Lower leg skin (tissue), 4 donors: ENCODE data around the gene BCL2L13. TPM values are rescaled to one million over a fixed set of nuclear protein-coding genes. Genes with fewer than 3 reads are reported as not detected.

Source experiments
- DNase-seq, 2 donors: peaks; one replicate each; pipeline ENCODE4 v3.0.0-alpha.2; 2019; ENCODE audit warnings: low spot score in 2 of 2
- H3K4me3 ChIP-seq: fragments of 200-600 bp; sonication (generic); 2 replicates; pipeline ENCODE4 v1.5.1; 2017; ENCODE audit warnings: mild to moderate bottlenecking, low read depth; ENCODE audit not compliant: poor library complexity, severe bottlenecking
- CTCF ChIP-seq, 3 donors: fragments of 450-650 bp; IDR thresholded peaks; one replicate each; pipeline ENCODE4 v1.5.1; 2016; ENCODE audit warnings: antibody characterized with exemption in 3 of 3, mild to moderate bottlenecking in 3 of 3, moderate library complexity in 2 of 3
- POLR2A ChIP-seq, 2 donors: fragments of 450-650 bp; IDR thresholded peaks; one replicate each; pipeline ENCODE4 v1.6.1; 2016 to 2017; ENCODE audit warnings: antibody characterized with exemption in 2 of 2, mild to moderate bottlenecking in 1 of 2, moderate library complexity in 1 of 2
- WGBS, 2 donors: methylation state at CpG; one replicate each; pipeline ENCODE4 v1.1.5; 2018; 5-methylcytosine and 5-hydroxymethylcytosine counted together
- intact Hi-C: fragments of 100-400 bp; cut with DNase I; formaldehyde crosslinking; loops from one replicate; pipeline ENCODE4 v1.15.0; 2023; ENCODE audit warnings: low total_unique reads
- total RNA-seq, 4 donors: library from RNA; depleted of rRNA; stranded (reverse); fragments of >200 nt; gene quantifications; one replicate each; pipeline ENCODE4 v1.1.0, GENCODE V29; 2016

BCL2L13 gene
- total RNA-seq, 4 donors from 2014 or later = 63.0 to 71.2 (median 67.5) TPM

GRCh38 chr22:17742527-17742902 is 104.0 kb downstream of the BCL2L13 start:
- intact Hi-C loops = no loop called here
- DNase-seq = no peak
- WGBS, 2 donors = 51 to 57% methylated on average over 8 to 9 of the region's 9 CpGs
- TF ChIP-seq CTCF (IDR thresholded peaks at IDR 0.05) = no peak
- no peak for TF ChIP-seq POLR2A (IDR thresholded peaks at IDR 0.05)
- no peak overlapping the region for H3K4me3 ChIP-seq

- WGBS, 2 donors = 46 to 59% methylated on average over 21 to 25 of the region's 25 CpGs
- TF ChIP-seq POLR2A (IDR thresholded peaks at IDR 0.05) (no peak), CTCF (IDR thresholded peaks at IDR 0.05) (no peak)
- H3K4me3 ChIP-seq = no peak overlapping the region
- DNase-seq = no peak
- intact Hi-C loops = no loop called here
Observed at GRCh38 chr22:17743661-17744411, 105.3 kb downstream of the BCL2L13 start.

- no peak for TF ChIP-seq CTCF (IDR thresholded peaks at IDR 0.05)
- TF ChIP-seq POLR2A (IDR thresholded peaks at IDR 0.05) = no peak
- H3K4me3 ChIP-seq = no peak overlapping the region
- intact Hi-C loops = no loop called here
- no peak for DNase-seq
- WGBS, 2 donors = 40 to 44% methylated on average over 6 to 7 of the region's 7 CpGs
Observed at GRCh38 chr22:17744430-17744829, 105.9 kb downstream of the BCL2L13 start.

GRCh38 chr22:17746916-17747315 is 108.4 kb downstream of the BCL2L13 start:
- no peak for TF ChIP-seq CTCF (IDR thresholded peaks at IDR 0.05)
- TF ChIP-seq POLR2A (IDR thresholded peaks at IDR 0.05) = no peak
- H3K4me3 ChIP-seq = no peak overlapping the region
- whole genome bisulfite sequencing, 2 donors = 93 to 97% methylated on average over 10 of the region's 10 CpGs
- no peak for DNase-seq
- intact Hi-C loops = no loop called here

GRCh38 chr22:17748555-17749353 is 110.2 kb downstream of the BCL2L13 start:
- TF ChIP-seq POLR2A (IDR thresholded peaks at IDR 0.05) = no peak
- no peak for TF ChIP-seq CTCF (IDR thresholded peaks at IDR 0.05)
- H3K4me3 ChIP-seq = no peak overlapping the region
- no peak for DNase-seq
- 81 to 84% methylated on average over 39 of the region's 40 CpGs for WGBS, 2 donors
- intact Hi-C loops = no loop called here
